Neural progenitor cell (in vitro differentiated cells): ENCODE results near the gene SCAANT1. TPM values are rescaled to one million over a fixed set of nuclear protein-coding genes. Genes with fewer than 3 reads are reported as not detected.

Experiments used
- DNase-seq: peaks from one replicate; pipeline ENCODE4 v3.0.0-alpha.2; 2016; ENCODE audit warnings: low spot score
- H2AFZ ChIP-seq: fragments of 200-600 bp; sonication (generic); replicated peaks from 2 replicates; pipeline ENCODE4 v1.6.1; 2016; ENCODE audit warnings: antibody characterized with exemption
- H3F3A ChIP-seq: fragments of 200-600 bp; sonication (generic); 2 replicates; pipeline ENCODE4 v1.6.1; 2016; ENCODE audit warnings: antibody characterized with exemption, low read depth
- H3K27ac ChIP-seq: fragments of 200-600 bp; sonication (generic); 2 replicates; pipeline ENCODE4 v1.5.1; 2016; ENCODE audit warnings: mild to moderate bottlenecking
- H3K27me3 ChIP-seq: fragments of 200-600 bp; sonication (generic); 2 replicates; pipeline ENCODE4 v1.6.1; 2016; ENCODE audit warnings: mild to moderate bottlenecking, moderate library complexity
- H3K36me3 ChIP-seq: fragments of 200-600 bp; sonication (generic); 2 replicates; pipeline ENCODE4 v1.5.1; 2016
- H3K4me1 ChIP-seq: fragments of 200-600 bp; sonication (generic); 2 replicates; pipeline ENCODE4 v1.6.1; 2016; ENCODE audit warnings: mixed run types
- H3K4me2 ChIP-seq: fragments of 200-600 bp; sonication (generic); 2 replicates; pipeline ENCODE4 v1.6.1; 2016
- H3K4me3 ChIP-seq: fragments of 200-600 bp; sonication (generic); 2 replicates; pipeline ENCODE4 v1.5.1; 2016
- H3K79me2 ChIP-seq: fragments of 200-600 bp; sonication (generic); 2 replicates; pipeline ENCODE4 v1.6.1; 2016; ENCODE audit warnings: low read depth
- H3K9ac ChIP-seq: fragments of 200-600 bp; sonication (generic); 2 replicates; pipeline ENCODE4 v1.6.1; 2016
- H3K9me3 ChIP-seq: fragments of 200-600 bp; sonication (generic); 2 replicates; pipeline ENCODE4 v1.5.1; 2016; ENCODE audit warnings: low read depth
- H4K20me1 ChIP-seq: fragments of 200-600 bp; sonication (generic); 2 replicates; pipeline ENCODE4 v1.6.1; 2016; ENCODE audit warnings: low read depth
- H3K27ac Mint-ChIP-seq: 3 replicates; pipeline ENCODE4 v1.8.0; 2021; ENCODE audit warnings: mixed read lengths
- H3K27me3 Mint-ChIP-seq: 2 replicates; pipeline ENCODE4 v1.8.0; 2022; ENCODE audit warnings: low read depth, mild to moderate bottlenecking, inconsistent platforms, moderate library complexity, mixed read lengths; ENCODE audit not compliant: insufficient read depth
- H3K36me3 Mint-ChIP-seq: 3 replicates; pipeline ENCODE4 v1.8.0; 2021; ENCODE audit warnings: mixed read lengths
- H3K4me1 Mint-ChIP-seq: 3 replicates; pipeline ENCODE4 v1.8.0; 2021; ENCODE audit warnings: mixed read lengths
- H3K4me3 Mint-ChIP-seq: 3 replicates; pipeline ENCODE4 v1.8.0; 2021; ENCODE audit warnings: mild to moderate bottlenecking, moderate library complexity, mixed read lengths
- H3K9me3 Mint-ChIP-seq: 3 replicates; pipeline ENCODE4 v1.8.0; 2020; ENCODE audit warnings: mixed read lengths
- CTCF ChIP-seq: fragments of 200-600 bp; sonication (generic); IDR thresholded peaks from 2 replicates; pipeline ENCODE4 v1.5.1; 2017; ENCODE audit warnings: antibody characterized with exemption, mild to moderate bottlenecking
- EZH2 ChIP-seq: fragments of 200-600 bp; sonication (generic); IDR thresholded peaks from 2 replicates; pipeline ENCODE4 v1.6.1; 2017; ENCODE audit warnings: antibody characterized with exemption, mild to moderate bottlenecking, moderate library complexity
- EZH2phosphoT487 ChIP-seq: fragments of 200-600 bp; sonication (generic); IDR thresholded peaks from 2 replicates; pipeline ENCODE4 v1.6.1; 2017; ENCODE audit warnings: antibody characterized with exemption
- total RNA-seq: library from RNA; depleted of rRNA; stranded (reverse); fragments of >200 nt; gene quantifications from 2 replicates; pipeline ENCODE4 v1.2.3, GENCODE V29; 2015; ENCODE audit warnings: low replicate concordance

The SCAANT1 gene
- total RNA-seq, 1 donor from 2014 or later, result not detected

GRCh38 chr3:63908081-63908736 is 4.0 kb downstream of the SCAANT1 start:
- no peaks in the 10 kb centered on the region for H3K9me3 Mint-ChIP-seq
- no peak overlapping the region for H3K27ac Mint-ChIP-seq

GRCh38 chr3:63905731-63906620 is 6.2 kb downstream of the SCAANT1 start:
- peaks cover 27% of the 10 kb centered on the region for H3K79me2 ChIP-seq
- no peak overlapping the region for H3K4me2 ChIP-seq
- H3K36me3 Mint-ChIP-seq, result peaks cover 4% of the 10 kb centered on the region
- H3K27ac ChIP-seq, result no peak overlapping the region
- peaks cover 9% of the 10 kb centered on the region for H3K4me1 ChIP-seq
- no peak overlapping the region for H3K27ac Mint-ChIP-seq
- TF ChIP-seq EZH2 (no peak), EZH2phosphoT487 (no peak), CTCF (no peak)
- H3K9me3 Mint-ChIP-seq, result no peaks in the 10 kb centered on the region
- no peaks in the 10 kb centered on the region for H3K27me3 ChIP-seq
- peaks cover 5% of the 10 kb centered on the region for H3K4me1 Mint-ChIP-seq
- no peaks in the 10 kb centered on the region for H3K36me3 ChIP-seq
- no peaks in the 10 kb centered on the region for H3K27me3 Mint-ChIP-seq
- H2AFZ ChIP-seq, result no peak overlapping the region
- H3K9ac ChIP-seq, result no peak overlapping the region
- H3K9me3 ChIP-seq, result no peaks in the 10 kb centered on the region
- H3K4me3 Mint-ChIP-seq, result no peak overlapping the region
- DNase-seq, result no peak
- H4K20me1 ChIP-seq, result peaks cover 12% of the 10 kb centered on the region
- H3K4me3 ChIP-seq, result no peak overlapping the region
- H3F3A ChIP-seq, result peaks cover 21% of the 10 kb centered on the region

More at GRCh38 chr3:63908081-63908736, 4.0 kb downstream of the SCAANT1 start:
- peaks cover 42% of the 10 kb centered on the region for H3F3A ChIP-seq
- Mint-ChIP-seq H3K27me3 (no peaks in the 10 kb centered on the region), H3K36me3 (peaks cover 2% of the 10 kb centered on the region), H3K4me3 (no peak overlapping the region), H3K4me1 (peaks cover 15% of the 10 kb centered on the region)
- DNase-seq, result peak; percentile 16
- H3K79me2 ChIP-seq, result peaks cover 23% of the 10 kb centered on the region
- H3K4me2 ChIP-seq, result no peak overlapping the region
- no peaks in the 10 kb centered on the region for H3K27me3 ChIP-seq
- H3K9me3 ChIP-seq, result no peaks in the 10 kb centered on the region
- H3K9ac ChIP-seq, result no peak overlapping the region
- peaks cover 16% of the 10 kb centered on the region for H3K4me1 ChIP-seq
- TF ChIP-seq EZH2phosphoT487 (no peak), CTCF (peak; percentile 30), EZH2 (no peak)
- no peak overlapping the region for H3K4me3 ChIP-seq
- H3K27ac ChIP-seq, result no peak overlapping the region
- peaks cover 23% of the 10 kb centered on the region for H4K20me1 ChIP-seq
- H2AFZ ChIP-seq, result no peak overlapping the region
- H3K36me3 ChIP-seq, result no peaks in the 10 kb centered on the region

GRCh38 chr3:63900459-63900858 is 11.7 kb downstream of the SCAANT1 start:
- Mint-ChIP-seq H3K4me3 (no peak overlapping the region), H3K9me3 (no peaks in the 10 kb centered on the region)
- no peaks in the 10 kb centered on the region for H3K36me3 ChIP-seq

More at GRCh38 chr3:63900459-63900858, 11.7 kb downstream of the SCAANT1 start:
- Histone ChIP-seq H3K4me2 (no peak overlapping the region), H3K79me2 (peaks cover 33% of the 10 kb centered on the region), H3K9me3 (no peaks in the 10 kb centered on the region), H4K20me1 (no peaks in the 10 kb centered on the region), H3K4me3 (no peak overlapping the region), H3K4me1 (peaks cover 5% of the 10 kb centered on the region), H3K9ac (no peak overlapping the region), H3F3A (no peaks in the 10 kb centered on the region), H2AFZ (no peak overlapping the region), H3K27me3 (no peaks in the 10 kb centered on the region), H3K27ac (no peak overlapping the region)
- no peak for DNase-seq
- peaks cover 10% of the 10 kb centered on the region for H3K36me3 Mint-ChIP-seq
- peaks cover 2% of the 10 kb centered on the region for H3K27me3 Mint-ChIP-seq
- H3K27ac Mint-ChIP-seq, result no peak overlapping the region
- peaks cover 3% of the 10 kb centered on the region for H3K4me1 Mint-ChIP-seq
- TF ChIP-seq EZH2, result no peak
- TF ChIP-seq EZH2phosphoT487, result no peak
